Fibroblast of pulmonary artery (primary cell): ENCODE results near the gene LONRF2.
"Not testable (repeated sequence)": the region's sequence is repeated elsewhere in the genome, so short reads cannot be mapped to it uniquely, and the experiment has no call there.

ENCODE experiments used
- DNase-seq: peaks from one replicate; pipeline ENCODE4 v3.0.0-alpha.2; 2010; ENCODE audit warnings: low read depth
- H3K4me3 ChIP-seq: replicated peaks from 2 replicates; pipeline ENCODE4 v1.5.1; 2011; ENCODE audit warnings: low read depth, mild to moderate bottlenecking, control low read depth, low read length, moderate library complexity
- TF ChIP-seq, protein P1 (sequence below): IDR thresholded peaks from 2 replicates; pipeline ENCODE4 v1.5.1; 2011; ENCODE audit warnings: mild to moderate bottlenecking, control low read depth, low read length, inconsistent platforms; ENCODE audit errors: missing control alignments

LONRF2 gene

GRCh38 chr2:100248971-100249370 is 73.3 kb downstream of the LONRF2 start:
- DNase-seq = no peak
- no peak overlapping the region for H3K4me3 ChIP-seq
- TF ChIP-seq, protein P1, sequence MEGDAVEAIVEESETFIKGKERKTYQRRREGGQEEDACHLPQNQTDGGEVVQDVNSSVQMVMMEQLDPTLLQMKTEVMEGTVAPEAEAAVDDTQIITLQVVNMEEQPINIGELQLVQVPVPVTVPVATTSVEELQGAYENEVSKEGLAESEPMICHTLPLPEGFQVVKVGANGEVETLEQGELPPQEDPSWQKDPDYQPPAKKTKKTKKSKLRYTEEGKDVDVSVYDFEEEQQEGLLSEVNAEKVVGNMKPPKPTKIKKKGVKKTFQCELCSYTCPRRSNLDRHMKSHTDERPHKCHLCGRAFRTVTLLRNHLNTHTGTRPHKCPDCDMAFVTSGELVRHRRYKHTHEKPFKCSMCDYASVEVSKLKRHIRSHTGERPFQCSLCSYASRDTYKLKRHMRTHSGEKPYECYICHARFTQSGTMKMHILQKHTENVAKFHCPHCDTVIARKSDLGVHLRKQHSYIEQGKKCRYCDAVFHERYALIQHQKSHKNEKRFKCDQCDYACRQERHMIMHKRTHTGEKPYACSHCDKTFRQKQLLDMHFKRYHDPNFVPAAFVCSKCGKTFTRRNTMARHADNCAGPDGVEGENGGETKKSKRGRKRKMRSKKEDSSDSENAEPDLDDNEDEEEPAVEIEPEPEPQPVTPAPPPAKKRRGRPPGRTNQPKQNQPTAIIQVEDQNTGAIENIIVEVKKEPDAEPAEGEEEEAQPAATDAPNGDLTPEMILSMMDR = no peak

DNA sequence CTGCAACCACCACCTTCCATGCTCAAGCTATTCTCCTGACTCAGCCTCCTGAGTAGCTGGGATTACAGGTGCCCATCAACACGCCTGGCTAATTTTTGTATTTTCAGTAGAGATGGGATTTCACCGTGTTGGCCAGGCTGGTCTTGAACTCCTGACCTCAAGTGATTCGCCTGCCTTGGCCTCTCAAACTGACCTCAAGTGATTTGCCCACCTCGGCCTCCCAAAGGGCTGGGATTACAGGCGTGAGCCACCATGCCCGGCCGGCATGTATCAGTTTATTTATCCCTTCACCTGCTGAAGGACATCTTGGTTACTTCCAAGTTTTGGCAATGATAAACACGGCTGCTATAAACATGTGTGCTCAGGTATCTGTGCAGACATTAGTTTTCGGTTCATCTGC is 73.7 kb downstream of the LONRF2 start:
- not testable (repeated sequence) for DNase-seq, H3K4me3 ChIP-seq

- H3K4me3 ChIP-seq = no peak overlapping the region
- TF ChIP-seq, protein P1 = no peak
- no peak for DNase-seq
These were observed 74.3 kb downstream of the LONRF2 start for GRCh38 chr2:100248044-100248330.

DNA sequence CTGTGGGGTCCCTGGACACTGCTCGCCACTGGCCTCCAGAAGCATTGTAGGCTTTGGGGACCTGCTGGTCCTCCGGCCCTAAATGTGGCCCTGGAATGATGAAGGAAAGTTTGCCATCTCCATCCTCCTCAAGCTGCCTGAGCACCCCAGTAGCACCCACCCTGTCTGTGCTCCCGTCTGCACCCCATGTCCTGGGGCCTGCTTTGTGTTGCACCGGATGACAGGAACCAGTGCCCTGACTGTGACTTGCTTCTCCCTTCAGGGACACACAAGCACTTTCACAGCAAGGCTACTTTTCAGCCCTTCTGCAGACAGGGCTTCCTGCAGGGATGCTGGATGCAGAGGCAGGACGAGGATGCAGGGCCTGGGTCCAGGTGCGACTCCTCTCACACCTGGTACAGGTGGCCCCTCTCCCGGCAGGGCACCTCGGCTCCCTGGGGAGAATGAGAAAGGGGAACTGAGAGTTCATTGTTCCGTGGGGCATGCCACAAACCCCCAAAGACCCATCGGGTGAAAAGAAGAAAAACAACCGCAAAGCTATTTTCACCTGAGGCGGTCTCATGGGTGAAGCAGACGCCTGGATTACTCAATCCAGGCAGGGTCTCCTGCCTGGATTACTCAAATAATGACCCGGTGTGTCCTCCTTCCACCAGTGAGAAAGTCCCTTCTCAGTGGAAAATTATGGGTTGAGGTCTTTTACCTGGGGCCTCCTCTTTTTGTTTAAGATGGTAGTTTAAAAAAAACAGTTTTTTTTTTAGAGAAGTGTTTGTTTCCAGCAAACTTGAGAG is 74.9 kb downstream of the LONRF2 start:
- TF ChIP-seq, protein P1 = no peak
- no peak for DNase-seq
- H3K4me3 ChIP-seq = no peak overlapping the region

DNA sequence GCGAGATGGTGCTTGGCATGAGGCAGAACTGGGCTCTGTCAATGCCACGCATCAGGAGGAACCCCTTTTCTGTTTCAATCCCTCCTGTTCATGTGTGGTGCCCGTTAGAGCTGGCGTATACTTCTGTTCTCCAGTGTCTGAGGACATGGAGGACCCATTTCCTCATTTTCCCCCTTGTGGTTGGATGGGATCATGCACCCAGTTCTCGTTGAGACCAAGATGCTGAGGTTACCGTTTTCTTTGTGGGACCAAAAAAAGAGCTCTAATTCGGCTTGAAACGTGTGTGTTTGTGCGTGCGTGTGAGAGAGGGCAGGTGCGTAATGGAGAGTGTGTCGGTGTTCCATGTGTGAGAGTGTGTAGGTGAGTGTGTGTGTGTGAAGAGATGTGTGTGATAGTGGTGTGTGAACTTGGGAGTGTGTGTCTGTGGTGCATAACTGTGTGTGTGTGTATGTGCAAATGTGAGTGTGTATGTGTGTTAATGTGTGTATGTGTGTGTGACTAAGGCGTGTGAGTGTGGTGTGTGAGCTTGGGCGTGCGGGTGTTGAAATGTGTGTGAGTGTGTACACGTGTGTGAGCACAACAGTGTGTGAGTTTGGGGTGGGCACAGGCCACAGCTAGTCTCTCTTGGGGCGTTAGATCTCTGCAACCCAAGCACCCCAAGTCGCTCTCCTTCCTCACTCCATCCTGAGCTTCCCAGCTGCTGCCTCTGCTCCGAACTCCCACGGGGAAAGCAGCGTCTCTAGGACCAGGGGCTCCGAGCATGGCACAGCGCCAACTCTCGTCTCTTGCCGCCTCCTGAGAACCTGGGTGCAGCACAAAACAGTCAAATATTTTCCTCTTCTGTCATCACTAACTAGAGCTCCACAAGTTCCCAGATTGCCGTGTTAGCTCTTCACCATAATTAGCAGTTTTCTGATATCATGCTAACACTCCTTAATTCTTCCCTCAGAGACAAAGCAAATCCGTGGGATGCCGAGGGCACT is 75.8 kb downstream of the LONRF2 start:
- TF ChIP-seq, protein P1 = peak; percentile 42
- DNase-seq = peak; percentile 29
- H3K4me3 ChIP-seq = no peak overlapping the region

DNA sequence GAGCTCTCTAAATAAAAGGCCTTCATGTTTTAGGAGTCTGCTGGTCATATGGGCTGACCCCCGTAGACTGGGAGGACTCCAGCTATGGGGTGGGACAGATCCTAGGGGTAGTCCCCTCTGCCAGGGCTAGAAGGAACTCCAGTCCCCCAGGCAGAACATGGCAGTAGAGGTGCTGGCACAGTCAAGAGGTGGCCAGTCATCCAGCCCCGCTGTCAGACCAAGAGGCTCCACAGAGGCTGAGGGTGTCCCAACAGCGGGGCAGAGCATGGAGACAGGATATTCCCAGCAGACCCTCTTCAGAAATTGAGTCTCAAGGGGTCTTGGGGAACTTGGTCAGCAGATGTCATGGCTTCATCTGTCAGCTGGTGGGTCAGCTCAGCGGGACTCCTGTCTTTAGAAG is 76.6 kb downstream of the LONRF2 start:
- H3K4me3 ChIP-seq = no peak overlapping the region
- DNase-seq = no peak
- TF ChIP-seq, protein P1 = no peak

DNA sequence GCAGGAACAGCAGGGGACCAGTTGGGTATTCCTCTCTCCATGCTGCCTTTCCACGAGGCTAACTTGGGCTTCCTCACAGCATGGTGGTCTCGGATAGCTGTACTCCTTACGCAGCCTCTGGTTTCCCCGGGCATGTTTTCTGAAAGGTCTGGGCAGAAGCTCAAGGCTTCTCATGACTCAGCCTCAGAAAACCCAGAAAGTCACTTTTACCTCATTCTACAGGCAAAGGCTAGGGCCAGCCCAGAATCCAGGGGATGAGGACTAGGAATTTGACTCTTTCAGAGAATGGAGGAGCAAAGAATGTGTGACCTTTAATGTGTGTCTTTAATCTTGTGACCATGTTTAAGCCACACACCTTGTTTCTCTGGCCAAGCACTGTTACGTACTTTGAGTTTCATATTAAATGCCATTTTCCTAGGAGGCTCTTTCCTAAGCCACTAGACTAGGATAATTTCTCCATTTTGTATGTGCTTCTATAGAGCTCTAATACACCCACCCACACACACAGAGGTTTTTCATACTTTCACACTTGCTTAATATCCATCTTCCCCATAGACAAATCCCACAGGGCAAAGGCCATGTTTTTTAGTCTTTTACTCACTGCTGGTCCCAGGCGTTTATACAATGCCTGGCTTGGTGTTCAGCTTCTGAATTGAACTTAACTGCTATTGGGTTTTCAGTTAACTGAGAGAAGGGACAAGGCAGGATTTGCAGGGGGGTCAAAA is 77.3 kb downstream of the LONRF2 start:
- TF ChIP-seq, protein P1 = no peak
- no peak for DNase-seq
- H3K4me3 ChIP-seq = no peak overlapping the region
